ENCODE results near the gene BFSP2. TPM values are rescaled to one million over a fixed set of nuclear protein-coding genes. Genes with fewer than 3 reads are reported as not detected.
"Not testable (repeated sequence)": the region's sequence is repeated elsewhere in the genome, so short reads cannot be mapped to it uniquely, and the experiment has no call there.

Gene BFSP2
- total RNA-seq, 2 donors from 2014 or later = not detected

GRCh38 chr3:133477487-133477886 is 77.6 kb downstream of the BFSP2 start:
- H3K9me3 Mint-ChIP-seq = peaks cover 0 to 5% of the 10 kb centered on the region in 2 donors
- no peak overlapping the region for H3K27ac Mint-ChIP-seq
- DNase-seq (ENCODE audit: low spot score in 2 of 2) (no peak), ATAC-seq (no peak)
- peaks cover 0 to 16% of the 10 kb centered on the region in 2 donors for H3K36me3 Mint-ChIP-seq

- Mint-ChIP-seq H3K27ac (no peak overlapping the region), H3K36me3 (peaks cover 0 to 16% of the 10 kb centered on the region in 2 donors), H3K9me3 (peaks cover 0 to 5% of the 10 kb centered on the region in 2 donors)
- DNase-seq (ENCODE audit: low spot score in 2 of 2) (no peak), ATAC-seq (no peak)
Measured at GRCh38 chr3:133478624-133479023, 78.8 kb downstream of the BFSP2 start.

- DNase-seq (ENCODE audit: low spot score in 2 of 2) (no peak), ATAC-seq (no peak)
- Mint-ChIP-seq H3K36me3 (peaks cover 0 to 16% of the 10 kb centered on the region in 2 donors), H3K27ac (no peak overlapping the region), H3K9me3 (peaks cover 0 to 5% of the 10 kb centered on the region in 2 donors)
Measured at GRCh38 chr3:133479401-133479800, 79.5 kb downstream of the BFSP2 start.

- ATAC-seq (no peak), DNase-seq (ENCODE audit: low spot score in 2 of 2) (no peak)
- peaks cover 0 to 11% of the 10 kb centered on the region in 2 donors for H3K9me3 Mint-ChIP-seq
- peaks cover 0 to 16% of the 10 kb centered on the region in 2 donors for H3K36me3 Mint-ChIP-seq
- peak overlapping the region in 1 of 2 donors; percentile 85 for H3K27ac Mint-ChIP-seq
Measured at GRCh38 chr3:133479895-133480669, 80.2 kb downstream of the BFSP2 start.

- not testable (repeated sequence) for DNase-seq (ENCODE audit: low spot score in 2 of 2); H3K27ac Mint-ChIP-seq; ATAC-seq
- Mint-ChIP-seq H3K9me3 (peaks cover 0 to 15% of the 10 kb centered on the region in 2 donors), H3K36me3 (peaks cover 0 to 21% of the 10 kb centered on the region in 2 donors)
Measured at GRCh38 chr3:133482474-133482873, 82.6 kb downstream of the BFSP2 start.

GRCh38 chr3:133486658-133487057 is 86.8 kb downstream of the BFSP2 start:
- Mint-ChIP-seq H3K36me3 (peaks cover 0 to 5% of the 10 kb centered on the region in 2 donors), H3K9me3 (peaks cover 0 to 11% of the 10 kb centered on the region in 2 donors), H3K27ac (no peak overlapping the region)
- no peak for ATAC-seq
- DNase-seq (ENCODE audit: low spot score in 2 of 2) = no peak

GRCh38 chr3:133487204-133487603 is 87.3 kb downstream of the BFSP2 start:
- Mint-ChIP-seq H3K36me3 (peaks cover 0 to 7% of the 10 kb centered on the region in 2 donors), H3K9me3 (peaks cover 0 to 11% of the 10 kb centered on the region in 2 donors)
- ATAC-seq = no peak

GRCh38 chr3:133487920-133488540 is 88.2 kb downstream of the BFSP2 start:
- DNase-seq (ENCODE audit: low spot score in 2 of 2) (peak in 1 of 2 donors; percentile 65), ATAC-seq (no peak)
- no peak overlapping the region for H3K27ac Mint-ChIP-seq
- peaks cover 0 to 11% of the 10 kb centered on the region in 2 donors for H3K9me3 Mint-ChIP-seq
- peaks cover 0 to 12% of the 10 kb centered on the region in 2 donors for H3K36me3 Mint-ChIP-seq

More at GRCh38 chr3:133487204-133487603, 87.3 kb downstream of the BFSP2 start:
- DNase-seq (ENCODE audit: low spot score in 2 of 2) = no peak
- H3K27ac Mint-ChIP-seq = no peak overlapping the region

GRCh38 chr3:133488785-133489367 is 89.0 kb downstream of the BFSP2 start:
- Mint-ChIP-seq H3K9me3 (peaks cover 0 to 11% of the 10 kb centered on the region in 2 donors), H3K36me3 (peaks cover 0 to 12% of the 10 kb centered on the region in 2 donors), H3K27ac (no peak overlapping the region)
- DNase-seq (ENCODE audit: low spot score in 2 of 2) (no peak), ATAC-seq (no peak)

- H3K36me3 Mint-ChIP-seq = peaks cover 0 to 12% of the 10 kb centered on the region in 2 donors
- ATAC-seq (peak in 1 of 2 donors; percentile 6), DNase-seq (ENCODE audit: low spot score in 2 of 2) (no peak)
- no peak overlapping the region for H3K27ac Mint-ChIP-seq
- H3K9me3 Mint-ChIP-seq = peaks cover 0 to 8% of the 10 kb centered on the region in 2 donors
Measured at GRCh38 chr3:133489466-133490085, 89.7 kb downstream of the BFSP2 start.

GRCh38 chr3:133490468-133491351 is 90.9 kb downstream of the BFSP2 start:
- DNase-seq (ENCODE audit: low spot score in 2 of 2) (peak; percentile 69 to 71), ATAC-seq (peak; percentile 86 to 89)
- Mint-ChIP-seq H3K27ac (peak overlapping the region; percentile 70 to 96), H3K36me3 (peaks cover 0 to 12% of the 10 kb centered on the region in 2 donors), H3K9me3 (peaks cover 0 to 4% of the 10 kb centered on the region in 2 donors)

GRCh38 chr3:133491481-133492059 is 91.7 kb downstream of the BFSP2 start:
- ATAC-seq (peak; percentile 4 to 10), DNase-seq (ENCODE audit: low spot score in 2 of 2) (no peak)
- Mint-ChIP-seq H3K27ac (peak overlapping the region; percentile 70 to 96), H3K36me3 (peaks cover 0 to 10% of the 10 kb centered on the region in 2 donors), H3K9me3 (peaks cover 0 to 2% of the 10 kb centered on the region in 2 donors)

GRCh38 chr3:133492159-133492741 is 92.4 kb downstream of the BFSP2 start:
- no peak for DNase-seq (ENCODE audit: low spot score in 2 of 2)
- H3K36me3 Mint-ChIP-seq = peaks cover 0 to 7% of the 10 kb centered on the region in 2 donors
- ATAC-seq = peak; percentile 4 to 50

GRCh38 chr3:133494469-133494868 is 94.6 kb downstream of the BFSP2 start:
- no peaks in the 10 kb centered on the region for H3K9me3 Mint-ChIP-seq
- no peak overlapping the region for H3K27ac Mint-ChIP-seq
- peaks cover 0 to 7% of the 10 kb centered on the region in 2 donors for H3K36me3 Mint-ChIP-seq
- DNase-seq (ENCODE audit: low spot score in 2 of 2) (no peak), ATAC-seq (no peak)

More at GRCh38 chr3:133492159-133492741, 92.4 kb downstream of the BFSP2 start:
- Mint-ChIP-seq H3K27ac (peak overlapping the region in 1 of 2 donors; percentile 37), H3K9me3 (no peaks in the 10 kb centered on the region)

GRCh38 chr3:133502542-133502941 is 102.7 kb downstream of the BFSP2 start:
- H3K36me3 Mint-ChIP-seq; H3K9me3 Mint-ChIP-seq; DNase-seq (ENCODE audit: low spot score in 2 of 2); H3K27ac Mint-ChIP-seq; ATAC-seq: not testable (repeated sequence)

Measured in activated naive CD4-positive, alpha-beta T cell treated with anti-CD3 and anti-CD28 coated beads, Interleukin-2, amount 50 U/mL, for 72 hours (primary cell).